HUES48 (cell line): Measurements from ENCODE around the gene FRYL.

Source experiments
- H3K27ac ChIP-seq: one replicate; pipeline ENCODE4 v1.7.0; 2013; ENCODE audit warnings: low read depth, low read length, inconsistent platforms
- H3K27me3 ChIP-seq: 2 replicates; pipeline ENCODE4 v1.6.1; 2013; ENCODE audit warnings: mild to moderate bottlenecking, low read length; ENCODE audit not compliant: control insufficient read depth, insufficient read depth
- H3K36me3 ChIP-seq: 2 replicates; pipeline ENCODE4 v1.6.1; 2013; ENCODE audit warnings: low read length; ENCODE audit not compliant: control insufficient read depth, insufficient read depth
- H3K4me1 ChIP-seq: 2 replicates; pipeline ENCODE4 v1.6.1; 2013; ENCODE audit warnings: mild to moderate bottlenecking, low read length; ENCODE audit not compliant: control insufficient read depth, insufficient read depth
- H3K4me3 ChIP-seq: 2 replicates; pipeline ENCODE4 v1.5.1; 2013; ENCODE audit warnings: mild to moderate bottlenecking, low read depth, low read length
- H3K9ac ChIP-seq: 2 replicates; pipeline ENCODE4 v1.6.1; 2013; ENCODE audit warnings: mild to moderate bottlenecking, low read depth, low read length, moderate library complexity
- H3K9me3 ChIP-seq: 2 replicates; pipeline ENCODE4 v1.6.1; 2013; ENCODE audit warnings: low read length; ENCODE audit not compliant: control insufficient read depth, insufficient read depth

FRYL gene

DNA sequence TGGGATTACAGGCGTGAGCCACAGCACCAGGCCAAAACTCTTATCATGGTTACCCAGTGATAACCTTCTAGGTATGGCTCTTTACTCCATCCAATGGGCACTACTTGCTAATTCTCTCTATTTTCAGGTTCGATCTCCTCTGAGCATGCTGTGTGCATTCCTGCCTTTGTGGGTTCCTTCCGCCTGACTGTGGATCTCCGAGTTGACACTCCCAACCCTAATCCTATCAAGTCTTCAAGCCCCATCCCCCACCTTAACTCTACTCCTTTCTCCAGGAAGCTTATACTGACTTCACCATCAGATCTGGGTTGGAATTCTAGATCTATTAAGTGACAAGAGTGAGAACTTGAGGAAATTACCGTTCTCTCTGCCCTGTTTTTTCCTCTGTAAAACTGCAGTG lies 225.5 kb downstream of the FRYL start:
- Histone ChIP-seq H3K9me3 (no peaks in the 10 kb centered on the region), H3K27me3 (no peaks in the 10 kb centered on the region), H3K4me1 (no peaks in the 10 kb centered on the region), H3K9ac (no peak overlapping the region), H3K4me3 (no peak overlapping the region), H3K27ac (no peak overlapping the region), H3K36me3 (peaks cover 54% of the 10 kb centered on the region)

DNA sequence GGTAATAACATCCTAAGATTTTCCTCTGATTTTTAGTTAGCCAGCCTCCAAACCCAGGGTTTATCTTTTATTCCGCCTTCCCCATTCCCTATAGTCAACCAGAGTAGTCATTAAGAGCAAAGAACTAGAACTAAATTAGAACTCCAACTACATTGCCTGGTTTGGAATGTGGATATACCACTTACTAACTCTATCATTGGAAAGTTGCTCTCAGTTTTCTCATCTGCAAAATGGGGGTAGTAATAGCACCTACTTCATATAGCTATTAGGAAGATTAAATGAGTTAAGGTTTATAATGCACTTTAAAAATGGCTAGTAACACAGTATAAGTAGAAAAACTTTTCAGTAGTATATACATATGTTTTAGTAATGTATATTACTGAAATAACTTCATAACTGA lies 226.4 kb downstream of the FRYL start:
- H3K27me3 ChIP-seq = no peaks in the 10 kb centered on the region
- no peak overlapping the region for H3K27ac ChIP-seq
- H3K36me3 ChIP-seq = peaks cover 62% of the 10 kb centered on the region
- no peaks in the 10 kb centered on the region for H3K9me3 ChIP-seq
- no peak overlapping the region for H3K4me3 ChIP-seq
- H3K9ac ChIP-seq = no peak overlapping the region
- H3K4me1 ChIP-seq = no peaks in the 10 kb centered on the region

DNA sequence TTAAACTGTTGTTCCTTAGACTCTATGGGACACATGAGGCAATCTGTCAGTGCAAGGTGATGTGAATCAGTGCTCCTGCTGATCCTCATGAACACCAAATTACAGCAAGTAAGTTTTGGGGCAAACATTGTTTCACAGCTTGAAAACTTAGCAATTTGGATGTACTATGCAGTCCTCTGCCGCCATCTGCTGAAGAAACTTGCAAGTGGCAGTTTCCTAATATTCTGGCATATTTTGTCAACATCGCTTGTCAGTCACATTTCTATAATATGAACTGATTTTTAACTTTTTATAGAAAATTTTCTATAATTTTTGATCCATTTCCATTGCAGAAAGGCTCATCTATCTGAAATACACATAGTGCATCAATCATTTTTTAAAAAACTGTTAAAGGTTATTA lies 233.7 kb downstream of the FRYL start:
- H3K4me1 ChIP-seq = no peaks in the 10 kb centered on the region
- no peak overlapping the region for H3K4me3 ChIP-seq
- H3K27ac ChIP-seq = no peak overlapping the region
- peaks cover 88% of the 10 kb centered on the region for H3K36me3 ChIP-seq
- no peaks in the 10 kb centered on the region for H3K27me3 ChIP-seq
- no peak overlapping the region for H3K9ac ChIP-seq
- H3K9me3 ChIP-seq = no peaks in the 10 kb centered on the region

DNA sequence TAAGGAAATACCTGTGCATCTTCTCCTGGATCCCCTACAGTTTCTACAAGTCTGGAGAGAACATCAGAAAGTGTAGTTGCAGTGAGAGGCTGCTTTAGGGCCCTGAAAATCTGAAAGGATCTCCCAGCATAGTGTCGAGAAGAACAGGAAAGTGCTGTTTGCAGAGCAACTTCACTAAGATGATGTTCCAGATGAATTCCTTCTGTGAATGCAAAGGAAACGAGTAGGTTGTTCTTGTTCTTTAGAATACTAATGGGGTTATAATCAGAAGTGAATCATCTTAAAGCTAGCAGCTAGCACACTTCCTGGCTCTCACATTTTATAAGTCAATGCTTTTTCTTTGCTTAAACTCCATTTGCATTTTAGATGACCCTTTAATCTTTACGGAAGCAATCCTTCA lies 236.3 kb downstream of the FRYL start:
- no peaks in the 10 kb centered on the region for H3K9me3 ChIP-seq
- H3K4me3 ChIP-seq = no peak overlapping the region
- H3K27me3 ChIP-seq = no peaks in the 10 kb centered on the region
- no peak overlapping the region for H3K27ac ChIP-seq
- peaks cover 5% of the 10 kb centered on the region; the same call in 1 of the 2 replicates for H3K4me1 ChIP-seq
- H3K9ac ChIP-seq = no peak overlapping the region
- H3K36me3 ChIP-seq = peaks cover 88% of the 10 kb centered on the region

DNA sequence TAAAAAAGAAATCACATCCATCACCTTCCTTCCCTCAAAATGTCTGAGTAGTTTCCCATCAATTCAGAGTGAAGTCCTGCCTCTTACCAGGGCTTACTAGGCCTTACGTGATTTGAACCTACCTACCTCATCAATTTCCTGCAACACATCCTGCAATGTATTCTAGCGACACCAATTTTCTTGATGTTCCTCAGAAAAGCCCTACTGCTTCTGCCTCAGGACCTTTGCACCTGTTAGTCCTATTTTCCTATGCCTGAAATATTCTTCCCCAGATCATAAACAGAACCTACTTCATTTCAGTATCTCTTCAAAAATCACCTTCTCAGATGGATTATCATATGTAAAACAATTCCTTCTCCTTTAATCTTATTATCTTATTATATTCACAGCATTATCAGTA lies 237.2 kb downstream of the FRYL start:
- Histone ChIP-seq H3K9ac (no peak overlapping the region), H3K9me3 (no peaks in the 10 kb centered on the region), H3K27me3 (no peaks in the 10 kb centered on the region), H3K4me3 (no peak overlapping the region), H3K27ac (no peak overlapping the region), H3K4me1 (peaks cover 5% of the 10 kb centered on the region; the same call in 1 of the 2 replicates), H3K36me3 (peaks cover 79% of the 10 kb centered on the region)

DNA sequence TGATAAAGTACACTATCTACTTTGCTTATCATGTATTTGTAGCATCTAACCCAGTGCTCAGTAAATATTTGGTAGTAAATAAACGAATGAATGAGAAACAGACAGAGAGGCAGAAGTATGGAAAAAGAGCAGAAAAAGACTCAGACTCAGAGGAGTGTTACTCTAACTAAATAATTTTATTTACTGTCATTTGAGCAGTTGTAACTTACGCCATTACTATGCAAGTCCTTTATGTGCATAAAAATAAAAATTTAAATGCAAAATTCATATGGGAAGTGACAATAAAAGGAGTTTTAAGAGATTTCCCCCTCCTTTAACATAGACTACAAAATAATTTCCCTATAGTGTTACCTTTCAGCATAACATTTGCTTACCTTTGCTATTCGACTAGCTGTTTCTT lies 240.5 kb downstream of the FRYL start:
- Histone ChIP-seq H3K4me3 (no peak overlapping the region), H3K27me3 (no peaks in the 10 kb centered on the region), H3K4me1 (peaks cover 5% of the 10 kb centered on the region; the same call in 1 of the 2 replicates), H3K27ac (peak overlapping the region; percentile 0), H3K36me3 (peaks cover 70% of the 10 kb centered on the region), H3K9me3 (no peaks in the 10 kb centered on the region), H3K9ac (no peak overlapping the region)

DNA sequence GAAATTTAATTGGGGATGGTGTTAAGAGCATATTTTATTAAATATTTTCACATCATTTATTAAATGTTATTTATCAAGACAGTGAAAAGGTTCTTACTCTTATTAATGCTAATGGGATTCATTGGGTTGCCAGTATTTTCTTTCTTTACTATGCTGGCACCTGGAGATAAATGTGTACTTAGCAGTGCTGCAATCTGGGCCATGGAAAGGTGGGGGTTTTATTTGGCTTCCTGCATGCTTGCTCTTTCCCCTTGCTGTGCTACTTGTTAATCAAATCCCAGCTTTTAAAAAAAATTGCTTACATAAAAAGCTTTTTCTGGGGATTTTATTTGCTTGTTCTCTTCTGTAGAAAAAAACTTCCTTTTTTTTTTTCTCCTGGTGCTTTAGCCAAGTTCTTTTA lies 241.7 kb downstream of the FRYL start:
- H3K9ac ChIP-seq = no peak overlapping the region
- H3K4me3 ChIP-seq = no peak overlapping the region
- no peaks in the 10 kb centered on the region for H3K27me3 ChIP-seq
- H3K9me3 ChIP-seq = no peaks in the 10 kb centered on the region
- no peak overlapping the region for H3K27ac ChIP-seq
- H3K4me1 ChIP-seq = peaks cover 5% of the 10 kb centered on the region; the same call in 1 of the 2 replicates
- peaks cover 67% of the 10 kb centered on the region for H3K36me3 ChIP-seq

DNA sequence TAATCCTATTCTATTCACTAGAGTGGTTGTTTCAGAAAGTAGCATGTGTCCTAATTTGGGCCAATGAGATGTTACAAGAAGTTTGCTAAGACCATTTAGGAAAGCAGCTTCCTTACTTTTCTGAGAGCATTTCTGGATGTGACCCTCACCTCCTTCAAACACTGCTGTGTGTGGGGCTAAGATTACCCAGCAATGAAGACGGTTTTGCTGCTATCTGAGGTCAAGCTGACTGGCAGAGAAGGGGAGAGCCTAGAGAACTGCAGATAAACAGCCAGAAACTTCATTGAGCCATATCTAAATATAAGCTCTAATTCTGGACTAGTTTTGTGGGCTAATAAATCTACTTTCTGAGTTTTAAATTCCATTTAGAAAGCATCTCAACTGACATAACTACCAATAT lies 253.7 kb downstream of the FRYL start:
- peaks cover 85% of the 10 kb centered on the region for H3K36me3 ChIP-seq
- no peaks in the 10 kb centered on the region for H3K4me1 ChIP-seq
- no peaks in the 10 kb centered on the region for H3K9me3 ChIP-seq
- H3K9ac ChIP-seq = no peak overlapping the region
- H3K27me3 ChIP-seq = no peaks in the 10 kb centered on the region
- H3K4me3 ChIP-seq = no peak overlapping the region
- no peak overlapping the region for H3K27ac ChIP-seq

DNA sequence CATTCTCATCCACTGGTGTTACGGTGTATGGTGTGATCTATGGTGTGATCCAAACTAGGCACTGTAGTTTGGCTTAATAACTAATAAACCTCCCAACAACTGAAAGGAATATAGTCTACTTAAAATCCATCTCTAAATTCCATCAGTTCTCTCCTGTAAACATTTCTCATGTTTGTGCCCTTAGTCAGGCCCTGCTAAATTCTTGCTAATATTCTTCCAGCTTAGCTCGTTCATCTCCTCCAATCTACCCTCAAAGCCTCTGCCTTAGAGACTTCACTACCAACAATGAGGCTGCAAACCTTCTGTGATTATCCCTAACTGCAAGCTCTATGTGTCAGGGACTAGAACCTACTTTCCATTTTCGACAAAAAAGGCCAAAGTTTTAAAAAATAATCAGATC lies 261.9 kb downstream of the FRYL start:
- no peak overlapping the region for H3K9ac ChIP-seq
- H3K4me3 ChIP-seq = no peak overlapping the region
- H3K27ac ChIP-seq = no peak overlapping the region
- no peaks in the 10 kb centered on the region for H3K9me3 ChIP-seq
- H3K36me3 ChIP-seq = peaks cover 78% of the 10 kb centered on the region
- H3K27me3 ChIP-seq = no peaks in the 10 kb centered on the region
- no peaks in the 10 kb centered on the region for H3K4me1 ChIP-seq

DNA sequence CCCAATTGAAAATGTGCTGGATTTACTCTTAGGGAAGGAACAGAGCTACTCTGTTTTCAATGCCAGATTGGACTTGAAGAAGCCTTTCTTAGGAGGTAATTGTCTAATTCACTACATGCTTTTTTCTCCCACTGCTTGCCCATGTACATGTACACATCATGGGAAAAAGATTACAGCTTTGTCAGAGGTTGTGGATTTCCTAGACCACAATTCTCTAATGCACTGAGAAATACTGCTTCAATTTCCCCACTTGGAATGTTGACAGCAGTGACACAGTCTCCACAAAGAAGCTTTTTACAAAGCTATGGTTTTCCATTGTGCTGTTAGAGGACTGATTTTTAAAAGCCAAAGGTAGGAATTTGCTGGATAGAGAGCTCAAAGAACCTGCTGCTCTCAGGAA lies 270.5 kb downstream of the FRYL start:
- Histone ChIP-seq H3K9ac (no peak overlapping the region), H3K9me3 (no peaks in the 10 kb centered on the region), H3K27ac (no peak overlapping the region), H3K27me3 (no peaks in the 10 kb centered on the region), H3K4me3 (no peak overlapping the region), H3K4me1 (peaks cover under 1% of the 10 kb centered on the region; the same call in 1 of the 2 replicates), H3K36me3 (peaks cover 89% of the 10 kb centered on the region)

DNA sequence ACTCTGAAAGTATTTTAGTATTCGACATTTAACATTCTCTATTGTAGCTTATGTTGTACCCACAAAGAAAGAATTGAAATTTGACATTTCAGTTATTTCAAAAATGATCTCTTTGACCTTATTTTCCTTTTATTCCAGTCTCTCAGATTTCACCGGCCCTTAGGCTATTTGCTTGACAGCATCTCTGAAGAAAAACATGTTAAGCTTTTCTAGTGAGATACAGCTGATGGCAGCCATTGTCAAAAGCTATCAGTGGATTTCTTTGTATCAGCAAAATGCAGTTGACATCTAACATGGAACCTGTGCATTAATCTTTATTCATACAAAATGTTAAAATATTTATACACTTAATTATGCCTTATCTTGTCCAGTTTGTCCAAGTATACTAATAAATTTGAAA lies 273.4 kb downstream of the FRYL start:
- Histone ChIP-seq H3K27ac (no peak overlapping the region), H3K9ac (no peak overlapping the region), H3K9me3 (no peaks in the 10 kb centered on the region), H3K27me3 (no peaks in the 10 kb centered on the region), H3K4me3 (no peak overlapping the region), H3K36me3 (peaks cover 63% of the 10 kb centered on the region), H3K4me1 (peaks cover 12% of the 10 kb centered on the region)

DNA sequence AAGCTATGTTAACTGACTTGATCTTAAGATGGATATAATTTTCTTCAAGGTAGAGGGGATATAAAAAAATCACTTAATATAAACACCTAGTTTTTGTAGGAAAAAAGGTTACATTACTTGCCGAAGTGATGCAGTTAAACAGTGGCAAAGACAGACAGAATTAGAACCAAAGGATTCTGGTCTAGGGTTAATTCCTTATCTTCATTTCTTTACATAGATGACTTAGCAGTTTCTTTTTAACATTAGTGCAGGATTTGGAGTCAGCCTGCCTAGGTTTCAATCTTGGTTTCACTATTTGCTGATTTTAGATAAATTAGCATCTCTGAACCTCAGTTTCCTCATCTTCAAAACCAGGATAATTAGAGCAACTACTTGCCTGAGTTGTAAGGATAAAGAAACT lies 275.7 kb downstream of the FRYL start:
- H3K36me3 ChIP-seq = peaks cover 59% of the 10 kb centered on the region
- H3K9ac ChIP-seq = no peak overlapping the region
- peaks cover 12% of the 10 kb centered on the region for H3K4me1 ChIP-seq
- H3K27me3 ChIP-seq = no peaks in the 10 kb centered on the region
- H3K9me3 ChIP-seq = no peaks in the 10 kb centered on the region
- H3K4me3 ChIP-seq = no peak overlapping the region; the same call in 1 of the 2 replicates
- H3K27ac ChIP-seq = peak overlapping the region; percentile 30
